LNCAP (cell line): Measurements from ENCODE around the gene FHIT.

Experiments used
- CTCF ChIP-seq: fragments of 450-650 bp; IDR thresholded peaks from 2 replicates; pipeline ENCODE4 v1.5.1; 2017; ENCODE audit warnings: mild to moderate bottlenecking

The FHIT gene

GRCh38 chr3:60313231-60313798 is 937.9 kb downstream of the FHIT start:
- TF ChIP-seq CTCF = no peak

GRCh38 chr3:60309539-60310268 is 941.5 kb downstream of the FHIT start:
- no peak for TF ChIP-seq CTCF

- no peak for TF ChIP-seq CTCF
These were observed 942.4 kb downstream of the FHIT start for GRCh38 chr3:60308808-60309207.

GRCh38 chr3:60307562-60308199 is 943.6 kb downstream of the FHIT start:
- TF ChIP-seq CTCF = no peak

GRCh38 chr3:60304112-60304511 is 947.1 kb downstream of the FHIT start:
- no peak for TF ChIP-seq CTCF

- TF ChIP-seq CTCF = no peak
These were observed 948.1 kb downstream of the FHIT start for GRCh38 chr3:60303160-60303559.

GRCh38 chr3:60301142-60301541 is 950.1 kb downstream of the FHIT start:
- no peak for TF ChIP-seq CTCF
